A172 (cell line): ENCODE data around the gene ENPP6. TPM values are rescaled to one million over a fixed set of nuclear protein-coding genes. Genes with fewer than 3 reads are reported as not detected.
"Not testable (repeated sequence)": the region's sequence is repeated elsewhere in the genome, so short reads cannot be mapped to it uniquely, and the experiment has no call there.

Experiments
- DNase-seq: peaks from one replicate; pipeline ENCODE4 v3.0.0-alpha.2; 2015; ENCODE audit warnings: low spot score
- total RNA-seq: library from RNA; depleted of rRNA; stranded (reverse); fragments of >200 nt; shearing (Covaris generic); gene quantifications from 2 replicates; pipeline ENCODE4 v1.2.3, GENCODE V29; 2014

ENPP6 gene
- total RNA-seq, 1 experiment from 2014 or later: not detected

- DNase-seq: no peak
Observed at GRCh38 chr4:184235526-184235925, 17.9 kb upstream of the ENPP6 start.

- DNase-seq: no peak
Observed at GRCh38 chr4:184234155-184234554, 16.5 kb upstream of the ENPP6 start.

- DNase-seq: no peak
Observed at GRCh38 chr4:184232975-184233374, 15.3 kb upstream of the ENPP6 start.

GRCh38 chr4:184232202-184232601 is 14.5 kb upstream of the ENPP6 start:
- no peak for DNase-seq

- DNase-seq: no peak
Observed at GRCh38 chr4:184231573-184231972, 13.9 kb upstream of the ENPP6 start.

- DNase-seq: no peak
Observed at GRCh38 chr4:184228056-184228705, 10.5 kb upstream of the ENPP6 start.

GRCh38 chr4:184216515-184216914 is 1.2 kb downstream of the ENPP6 start:
- no peak for DNase-seq

GRCh38 chr4:184215709-184216328 is 1.9 kb downstream of the ENPP6 start:
- no peak for DNase-seq

GRCh38 chr4:184214931-184215330 is 2.7 kb downstream of the ENPP6 start:
- DNase-seq: no peak

GRCh38 chr4:184207734-184208607 is 9.7 kb downstream of the ENPP6 start:
- not testable (repeated sequence) for DNase-seq

- no peak for DNase-seq
Observed at GRCh38 chr4:184205243-184205642, 12.4 kb downstream of the ENPP6 start.

GRCh38 chr4:184203300-184203699 is 14.4 kb downstream of the ENPP6 start:
- no peak for DNase-seq

GRCh38 chr4:184201179-184201578 is 16.5 kb downstream of the ENPP6 start:
- DNase-seq: no peak

- DNase-seq: no peak
Observed at GRCh38 chr4:184200296-184200695, 17.4 kb downstream of the ENPP6 start.

GRCh38 chr4:184199780-184200179 is 17.9 kb downstream of the ENPP6 start:
- DNase-seq: no peak

- DNase-seq: no peak
Observed at GRCh38 chr4:184198190-184198589, 19.5 kb downstream of the ENPP6 start.

- no peak for DNase-seq
Observed at GRCh38 chr4:184197536-184198082, 20.1 kb downstream of the ENPP6 start.

- DNase-seq: no peak
Observed at GRCh38 chr4:184196730-184197385, 20.8 kb downstream of the ENPP6 start.

- DNase-seq: peak; percentile 1
Observed at GRCh38 chr4:184193556-184194525, 23.8 kb downstream of the ENPP6 start.

- no peak for DNase-seq
Observed at GRCh38 chr4:184192933-184193332, 24.7 kb downstream of the ENPP6 start.

GRCh38 chr4:184191267-184191666 is 26.4 kb downstream of the ENPP6 start:
- no peak for DNase-seq
